Lower lobe of right lung (tissue), 2 donors: ENCODE results near the gene DIP2C. TPM values are rescaled to one million over a fixed set of nuclear protein-coding genes. Genes with fewer than 3 reads are reported as not detected.
"Not testable (repeated sequence)": the region's sequence is repeated elsewhere in the genome, so short reads cannot be mapped to it uniquely, and the experiment has no call there.

ENCODE experiments used
- ATAC-seq, 2 donors: fragments of 200-7000 bp; cut with Tn5 transposase; one replicate each; pipeline ENCODE4 v1.9.1; 2020 to 2022; ENCODE audit warnings: mild to moderate bottlenecking in 2 of 2, moderate library complexity in 2 of 2
- DNase-seq: peaks from one replicate; pipeline ENCODE4 v3.0.0-alpha.2; 2020
- H3K27ac ChIP-seq: fragments of 200-600 bp; one replicate; pipeline ENCODE4 v1.8.0; 2022
- H3K27me3 ChIP-seq: fragments of 200-600 bp; one replicate; pipeline ENCODE4 v1.8.0; 2022; ENCODE audit warnings: low read depth
- H3K36me3 ChIP-seq: fragments of 200-600 bp; one replicate; pipeline ENCODE4 v1.8.0; 2022; ENCODE audit warnings: mild to moderate bottlenecking
- H3K4me1 ChIP-seq: fragments of 200-600 bp; one replicate; pipeline ENCODE4 v1.8.0; 2022
- H3K4me3 ChIP-seq: fragments of 200-600 bp; one replicate; pipeline ENCODE4 v1.8.0; 2022; ENCODE audit warnings: mild to moderate bottlenecking
- H3K9me3 ChIP-seq: fragments of 200-600 bp; one replicate; pipeline ENCODE4 v1.8.0; 2022
- intact Hi-C: fragments of 100-400 bp; cut with DNase I; formaldehyde crosslinking; loops from one replicate; pipeline ENCODE4 v1.11.0; 2022
- total RNA-seq: library from RNA; stranded (reverse); fragmentation: NEBNext Ultra II Directional; extraction: Animal tissue kit (Norgen Biotek cat#: 25700); gene quantifications from one replicate; pipeline ENCODE4 v1.2.1, GENCODE V29; 2021
- TF ChIP-seq, protein P1 (sequence below): fragments of 200-600 bp; IDR thresholded peaks from one replicate; pipeline ENCODE4 v1.8.0; 2022; ENCODE audit warnings: antibody characterized with exemption, mild to moderate bottlenecking
- donor health status: DM: no; HTN: yes; CAD: no; lungs with severe emphysema.

Gene DIP2C
- total RNA-seq, 1 donor from 2014 or later, result 15.1 TPM

DNA sequence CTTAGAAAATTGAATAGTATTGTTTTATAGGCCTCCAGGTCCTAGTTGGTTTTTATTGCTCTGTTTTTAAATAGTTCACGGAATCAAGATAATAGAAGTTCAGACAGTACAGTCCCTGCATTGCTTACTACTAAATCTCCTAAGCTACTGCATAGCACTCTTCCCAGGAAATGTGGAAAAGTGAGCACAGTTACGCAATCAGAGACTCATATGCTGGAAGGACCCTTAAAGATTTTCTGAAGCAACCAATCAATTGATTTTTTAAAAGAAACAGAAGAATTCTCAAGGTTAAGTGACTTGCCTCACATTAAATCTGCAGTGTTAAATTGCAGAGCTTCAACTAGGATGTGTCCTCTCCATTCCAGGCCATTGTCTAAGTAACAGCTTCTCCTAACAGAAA lies 23.1 kb upstream of the DIP2C start:
- Histone ChIP-seq H3K4me1 (no peaks in the 10 kb centered on the region), H3K27me3 (no peaks in the 10 kb centered on the region), H3K4me3 (no peak overlapping the region), H3K36me3 (no peaks in the 10 kb centered on the region), H3K27ac (no peak overlapping the region), H3K9me3 (peaks cover 3% of the 10 kb centered on the region)
- ATAC-seq, result no peak
- DNase-seq, result no peak
- TF ChIP-seq, protein P1, sequence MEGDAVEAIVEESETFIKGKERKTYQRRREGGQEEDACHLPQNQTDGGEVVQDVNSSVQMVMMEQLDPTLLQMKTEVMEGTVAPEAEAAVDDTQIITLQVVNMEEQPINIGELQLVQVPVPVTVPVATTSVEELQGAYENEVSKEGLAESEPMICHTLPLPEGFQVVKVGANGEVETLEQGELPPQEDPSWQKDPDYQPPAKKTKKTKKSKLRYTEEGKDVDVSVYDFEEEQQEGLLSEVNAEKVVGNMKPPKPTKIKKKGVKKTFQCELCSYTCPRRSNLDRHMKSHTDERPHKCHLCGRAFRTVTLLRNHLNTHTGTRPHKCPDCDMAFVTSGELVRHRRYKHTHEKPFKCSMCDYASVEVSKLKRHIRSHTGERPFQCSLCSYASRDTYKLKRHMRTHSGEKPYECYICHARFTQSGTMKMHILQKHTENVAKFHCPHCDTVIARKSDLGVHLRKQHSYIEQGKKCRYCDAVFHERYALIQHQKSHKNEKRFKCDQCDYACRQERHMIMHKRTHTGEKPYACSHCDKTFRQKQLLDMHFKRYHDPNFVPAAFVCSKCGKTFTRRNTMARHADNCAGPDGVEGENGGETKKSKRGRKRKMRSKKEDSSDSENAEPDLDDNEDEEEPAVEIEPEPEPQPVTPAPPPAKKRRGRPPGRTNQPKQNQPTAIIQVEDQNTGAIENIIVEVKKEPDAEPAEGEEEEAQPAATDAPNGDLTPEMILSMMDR, result no peak
- intact Hi-C loops, result no loop called here

DNA sequence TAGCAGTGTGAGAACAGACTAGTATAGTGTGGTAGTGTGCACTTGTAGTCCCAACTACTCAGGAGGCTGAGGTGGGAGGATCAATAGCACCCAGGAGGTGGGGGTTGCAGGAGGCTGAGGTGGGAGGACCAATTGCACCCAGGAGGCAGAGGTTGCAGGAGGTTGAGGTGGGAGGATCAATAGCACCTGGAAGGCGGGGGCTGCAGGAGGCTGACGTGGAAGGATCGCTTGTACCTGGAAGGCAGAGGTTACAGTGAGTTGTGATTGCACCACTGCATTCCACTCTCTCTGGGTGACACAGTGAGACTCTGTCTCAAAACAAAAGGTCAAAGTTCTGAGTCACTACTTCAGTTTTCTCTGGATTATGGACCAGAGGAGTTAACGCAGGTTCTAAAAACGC lies 22.6 kb upstream of the DIP2C start:
- intact Hi-C loops, result no loop called here
- H3K4me1 ChIP-seq, result no peaks in the 10 kb centered on the region
- DNase-seq (no peak), ATAC-seq (no peak)
- TF ChIP-seq, protein P1, result no peak
- H3K27ac ChIP-seq, result no peak overlapping the region
- no peaks in the 10 kb centered on the region for H3K27me3 ChIP-seq
- no peaks in the 10 kb centered on the region for H3K36me3 ChIP-seq
- H3K4me3 ChIP-seq, result no peak overlapping the region
- peaks cover 3% of the 10 kb centered on the region for H3K9me3 ChIP-seq

DNA sequence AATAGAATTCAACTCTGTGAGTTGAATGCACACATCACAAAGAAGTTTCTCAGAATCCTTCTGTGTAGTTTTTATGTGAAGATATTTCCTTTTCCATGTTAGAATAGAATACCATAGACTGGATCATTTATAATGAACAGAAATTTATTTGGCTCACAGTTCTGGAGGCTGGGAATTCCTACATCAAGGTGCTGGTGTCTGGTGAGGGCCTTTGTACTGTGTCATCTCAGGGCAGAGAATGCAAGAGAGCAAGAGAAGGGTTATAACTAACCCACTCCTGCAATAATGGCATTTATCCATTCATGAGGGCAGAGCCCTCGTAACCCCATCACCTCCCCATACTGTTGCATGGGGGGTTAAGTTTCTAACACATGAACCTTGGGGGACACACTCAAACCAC lies 18.4 kb upstream of the DIP2C start:
- H3K4me3 ChIP-seq, result no peak overlapping the region
- TF ChIP-seq, protein P1, result no peak
- no peaks in the 10 kb centered on the region for H3K36me3 ChIP-seq
- H3K27ac ChIP-seq, result no peak overlapping the region
- no peak for DNase-seq
- intact Hi-C loops, result no loop called here
- no peaks in the 10 kb centered on the region for H3K27me3 ChIP-seq
- no peak for ATAC-seq
- no peaks in the 10 kb centered on the region for H3K4me1 ChIP-seq
- no peaks in the 10 kb centered on the region for H3K9me3 ChIP-seq

DNA sequence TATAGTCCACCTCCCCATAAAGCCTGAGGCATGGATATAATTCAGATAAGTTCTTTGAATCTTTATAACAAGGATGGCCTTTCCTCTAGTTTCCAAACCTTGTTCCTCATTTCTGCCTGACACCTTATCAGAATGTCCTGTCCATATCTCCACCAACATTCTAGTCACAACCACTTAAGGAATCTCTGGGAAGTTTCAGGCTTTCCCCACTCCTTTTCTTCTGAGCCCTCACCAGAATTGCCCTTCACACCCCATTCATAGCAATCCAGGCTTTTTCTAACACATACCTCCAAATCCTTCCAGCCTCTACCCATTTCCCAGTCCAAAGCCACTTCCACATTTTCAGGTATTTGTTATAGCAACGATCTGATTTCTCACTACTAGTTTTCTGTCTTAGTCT lies 18.0 kb upstream of the DIP2C start:
- TF ChIP-seq, protein P1, result no peak
- no peak overlapping the region for H3K27ac ChIP-seq
- no peak overlapping the region for H3K4me3 ChIP-seq
- H3K36me3 ChIP-seq, result no peaks in the 10 kb centered on the region
- intact Hi-C loops, result no loop called here
- H3K27me3 ChIP-seq, result no peaks in the 10 kb centered on the region
- no peaks in the 10 kb centered on the region for H3K4me1 ChIP-seq
- DNase-seq, result no peak
- ATAC-seq, result no peak
- no peaks in the 10 kb centered on the region for H3K9me3 ChIP-seq

DNA sequence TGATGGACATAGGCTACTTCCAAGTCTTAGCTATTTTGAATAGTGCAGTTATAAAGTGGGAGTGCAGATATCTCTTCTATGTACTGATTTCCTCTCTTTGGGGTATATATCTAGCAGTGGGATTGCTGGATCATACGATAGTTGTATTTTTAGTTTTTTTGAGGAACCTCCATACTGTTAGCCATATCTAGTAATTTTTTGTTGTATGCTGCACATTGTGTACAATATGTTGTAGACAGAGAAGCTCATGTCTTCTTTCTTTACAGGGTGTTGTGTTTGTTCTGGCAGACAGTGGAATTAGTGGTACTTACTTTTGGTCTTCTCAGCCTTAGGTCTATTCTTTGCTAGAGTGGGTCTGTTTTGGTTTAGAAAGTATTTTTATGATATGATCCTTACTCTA lies 13.7 kb upstream of the DIP2C start:
- no peaks in the 10 kb centered on the region for H3K36me3 ChIP-seq
- H3K27ac ChIP-seq, result no peak overlapping the region
- no peak for ATAC-seq
- no peaks in the 10 kb centered on the region for H3K9me3 ChIP-seq
- intact Hi-C loops, result no loop called here
- no peaks in the 10 kb centered on the region for H3K27me3 ChIP-seq
- no peak overlapping the region for H3K4me3 ChIP-seq
- DNase-seq, result no peak
- no peaks in the 10 kb centered on the region for H3K4me1 ChIP-seq
- TF ChIP-seq, protein P1, result no peak

DNA sequence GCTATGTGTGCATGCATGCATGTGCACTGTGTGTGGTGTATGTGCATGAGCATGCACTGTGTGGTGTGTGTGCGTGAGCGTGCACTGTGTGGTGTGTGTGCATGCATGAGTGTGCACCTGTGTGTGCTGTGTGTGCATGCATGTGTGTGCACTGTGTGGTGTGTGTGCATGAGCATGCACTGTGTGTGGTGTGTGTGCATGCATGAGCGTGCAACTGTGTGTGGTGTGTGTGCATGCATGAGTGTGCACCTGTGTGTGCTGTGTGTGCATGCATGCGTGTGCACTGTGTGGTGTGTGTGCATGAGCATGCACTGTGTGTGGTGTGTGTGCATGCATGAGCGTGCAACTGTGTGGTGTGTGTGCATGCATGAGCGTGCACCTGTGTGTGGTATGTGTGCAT lies 10.7 kb upstream of the DIP2C start:
- intact Hi-C loops, ATAC-seq, H3K27me3 ChIP-seq, H3K4me1 ChIP-seq, H3K27ac ChIP-seq, DNase-seq, H3K9me3 ChIP-seq, H3K36me3 ChIP-seq, H3K4me3 ChIP-seq: not testable (repeated sequence)
